Tibial nerve (tissue), 4 donors: Measurements from ENCODE around the gene PRPSAP2.

Experiments
- CTCF ChIP-seq, 5 experiments: fragments of 200-600 bp in 3 of 5; fragments of 450-650 bp in 2 of 5; sonication (generic) in 3 of 5; IDR thresholded peaks; one replicate each; pipeline ENCODE4 v1.5.1; 2016 to 2019; ENCODE audit warnings: antibody characterized with exemption in 5 of 5, mild to moderate bottlenecking in 3 of 5, moderate library complexity in 2 of 5
- EP300 ChIP-seq, 2 donors: sonication (generic); formaldehyde crosslinking; IDR thresholded peaks; one replicate each; pipeline ENCODE4 v1.6.1; 2017; ENCODE audit warnings: antibody characterized with exemption in 2 of 2, mild to moderate bottlenecking in 1 of 2
- POLR2A ChIP-seq, 2 donors: fragments of 450-650 bp; IDR thresholded peaks; one replicate each; pipeline ENCODE4 v1.6.1; 2017; ENCODE audit warnings: antibody characterized with exemption in 2 of 2, mild to moderate bottlenecking in 2 of 2, moderate library complexity in 2 of 2

GRCh38 chr17:18974407-18975149 lies 116.6 kb downstream of the PRPSAP2 start:
- TF ChIP-seq POLR2A (IDR thresholded peaks at IDR 0.05): no peak
- TF ChIP-seq CTCF (IDR thresholded peaks at IDR 0.05): no peak
- TF ChIP-seq EP300 (IDR thresholded peaks at IDR 0.05): no peak
